HEK293 (cell line): ENCODE measurements around the gene SLX4.

Experiments
- CTCF ChIA-PET: fragments of 350-600 bp; formaldehyde crosslinking; extraction: SDS; loops from one replicate; lab custom pipeline; 2021; ENCODE audit warnings: antibody characterized with exemption; lab: Yijun Ruan, JAX
- POLR2A ChIA-PET: fragments of 300-600 bp; formaldehyde crosslinking; extraction: SDS; loops from one replicate; lab custom pipeline; 2020; ENCODE audit warnings: antibody characterized with exemption, inconsistent platforms; lab: Yijun Ruan, JAX
- H3K27ac ChIP-seq: fragments of 200-500 bp; sonication (Bioruptor generic); 2 replicates; pipeline ENCODE4 v1.5.1; 2014; ENCODE audit warnings: low read depth, low read length, control low read depth, inconsistent platforms; ENCODE audit errors: extremely low read depth
- H3K36me3 ChIP-seq, 2 experiments: fragments of 200-500 bp in 1 of 2; sonication (Bioruptor generic) in 1 of 2; 1 replicate in 1 of 2; 2 replicates in 1 of 2; pipeline ENCODE4 v1.5.1; 2014 to 2017; ENCODE audit warnings: inconsistent platforms in 2 of 2, low read length in 2 of 2; ENCODE audit not compliant: control insufficient read depth in 2 of 2, insufficient read depth in 1 of 2
- H3K4me1 ChIP-seq: fragments of 200-500 bp; sonication (Bioruptor generic); 2 replicates; pipeline ENCODE4 v1.5.1; 2014; ENCODE audit warnings: mild to moderate bottlenecking, low read length, inconsistent platforms; ENCODE audit not compliant: control insufficient read depth, insufficient read depth
- H3K4me3 ChIP-seq: 2 replicates; pipeline ENCODE4 v1.5.1; 2011; ENCODE audit warnings: low read depth, mild to moderate bottlenecking, control low read depth, low read length, moderate library complexity
- H3K9me3 ChIP-seq: fragments of 200-500 bp; sonication (Bioruptor generic); 2 replicates; pipeline ENCODE4 v1.5.1; 2014; ENCODE audit warnings: low read depth, low read length, inconsistent platforms; ENCODE audit not compliant: control insufficient read depth, insufficient read depth
- CTCF ChIP-seq: fragments of 450-650 bp; formaldehyde crosslinking; IDR thresholded peaks from 2 replicates; pipeline ENCODE4 v1.5.1; 2016; ENCODE audit warnings: missing biosample characterization, missing genetic modification characterization
- FEZF1 ChIP-seq: fragments of 450-650 bp; formaldehyde crosslinking; IDR thresholded peaks from 2 replicates; pipeline ENCODE4 v1.5.1; 2016; ENCODE audit warnings: missing biosample characterization, missing genetic modification characterization
- GLIS1 ChIP-seq: fragments of 450-650 bp; formaldehyde crosslinking; IDR thresholded peaks from 2 replicates; pipeline ENCODE4 v1.5.1; 2016; ENCODE audit warnings: missing biosample characterization, missing genetic modification characterization
- KLF9 ChIP-seq: fragments of 450-650 bp; formaldehyde crosslinking; IDR thresholded peaks from 2 replicates; pipeline ENCODE4 v1.5.1; 2016; ENCODE audit warnings: missing biosample characterization, missing genetic modification characterization, low read depth
- PATZ1 ChIP-seq: fragments of 450-650 bp; formaldehyde crosslinking; IDR thresholded peaks from 2 replicates; pipeline ENCODE4 v1.5.1; 2016; ENCODE audit warnings: missing biosample characterization, missing genetic modification characterization
- ZNF10 ChIP-seq: fragments of 450-650 bp; formaldehyde crosslinking; IDR thresholded peaks from 2 replicates; pipeline ENCODE4 v1.5.1; 2017; ENCODE audit warnings: missing biosample characterization, missing genetic modification characterization
- ZNF2 ChIP-seq: fragments of 450-650 bp; formaldehyde crosslinking; IDR thresholded peaks from 2 replicates; pipeline ENCODE4 v1.5.1; 2016; ENCODE audit warnings: missing biosample characterization, missing genetic modification characterization
- ZNF239 ChIP-seq: fragments of 450-650 bp; formaldehyde crosslinking; IDR thresholded peaks from 2 replicates; pipeline ENCODE4 v1.5.1; 2016; ENCODE audit warnings: missing biosample characterization, missing genetic modification characterization
- ZNF280D ChIP-seq: fragments of 450-650 bp; formaldehyde crosslinking; IDR thresholded peaks from 2 replicates; pipeline ENCODE4 v1.5.1; 2016; ENCODE audit warnings: missing biosample characterization, missing genetic modification characterization
- ZNF292 ChIP-seq: fragments of 450-650 bp; formaldehyde crosslinking; IDR thresholded peaks from 2 replicates; pipeline ENCODE4 v1.5.1; 2016; ENCODE audit warnings: low read depth, missing biosample characterization, missing genetic modification characterization, borderline replicate concordance
- ZNF341 ChIP-seq: fragments of 450-650 bp; formaldehyde crosslinking; IDR thresholded peaks from 2 replicates; pipeline ENCODE4; 2016; ENCODE audit warnings: low read depth, missing biosample characterization, missing genetic modification characterization
- ZNF423 ChIP-seq: fragments of 450-650 bp; formaldehyde crosslinking; IDR thresholded peaks from 2 replicates; pipeline ENCODE4 v1.5.1; 2016; ENCODE audit warnings: missing biosample characterization, missing genetic modification characterization
- ZNF555 ChIP-seq: fragments of 450-650 bp; formaldehyde crosslinking; conservative IDR thresholded peaks from 2 replicates; pipeline ENCODE4 v1.5.1; 2017; ENCODE audit warnings: missing biosample characterization, mild to moderate bottlenecking, missing genetic modification characterization, inconsistent platforms
- ZNF600 ChIP-seq: fragments of 450-650 bp; formaldehyde crosslinking; IDR thresholded peaks from 2 replicates; pipeline ENCODE4 v1.5.1; 2016; ENCODE audit warnings: missing biosample characterization, missing genetic modification characterization
- ZNF76 ChIP-seq: fragments of 450-650 bp; formaldehyde crosslinking; IDR thresholded peaks from 2 replicates; pipeline ENCODE4; 2016; ENCODE audit warnings: low read depth, missing biosample characterization, missing genetic modification characterization, borderline replicate concordance
- ZSCAN18 ChIP-seq: fragments of 450-650 bp; formaldehyde crosslinking; IDR thresholded peaks from 2 replicates; pipeline ENCODE4 v1.5.1; 2016; ENCODE audit warnings: missing biosample characterization, missing genetic modification characterization

SLX4 gene

GRCh38 chr16:3654249-3654991 is 43.0 kb upstream of the SLX4 start, which contains the start of gene DNASE1:
DNASE1 (plus strand) TSS chr16:3654691; CDS start chr16:3655374, 683 bp downstream.
- ChIA-PET CTCF (interaction anchor here (0.5 to 1.4 kb wide), 14 partner anchors 8 to 472 kb away, joined by 3 to 7 read pairs (median 4); no protein-coding TSS in a partner anchor), POLR2A (no interaction called here)
- H3K4me1 ChIP-seq = no peaks in the 10 kb centered on the region
- H3K9me3 ChIP-seq = no peaks in the 10 kb centered on the region
- H3K27ac ChIP-seq = no peak within 1 kb of the TSS
- peaks cover 11 to 78% of the 10 kb centered on the region in 2 experiments for H3K36me3 ChIP-seq
- TF ChIP-seq PATZ1 (tag by site-specific recombination) (0 out of 2 replicates have a peak, but pooled peaks have one; percentile 21), ZNF341 (tag by site-specific recombination) (no peak), ZNF292 (tag by site-specific recombination) (no peak), ZNF280D (tag by site-specific recombination) (no peak), FEZF1 (tag by site-specific recombination) (no peak), ZNF239 (tag by site-specific recombination) (no peak), ZNF555 (tag by site-specific recombination) (no peak), ZNF10 (tag by site-specific recombination) (peak; percentile 91), GLIS1 (tag by site-specific recombination) (peak; percentile 63), KLF9 (tag by site-specific recombination) (0 out of 2 replicates have a peak, but pooled peaks have one; percentile 21), ZSCAN18 (tag by site-specific recombination) (no peak), ZNF600 (peak; percentile 67; the same call in 1 of the 2 replicates), ZNF76 (tag by site-specific recombination) (no peak), ZNF2 (0 out of 2 replicates have a peak, but pooled peaks have one; percentile 32), CTCF (0 out of 2 replicates have a peak, but pooled peaks have one; percentile 25), ZNF423 (tag by site-specific recombination) (no peak)
- no peak within 1 kb of the TSS for H3K4me3 ChIP-seq
